Superior temporal gyrus (tissue), 1 donor: Measurements from ENCODE around the gene PUM2.

Experiments used
- DNase-seq: peaks from one replicate; pipeline ENCODE4 v3.0.0-alpha.2; 2016; ENCODE audit errors: extremely low spot score

The PUM2 gene

DNA sequence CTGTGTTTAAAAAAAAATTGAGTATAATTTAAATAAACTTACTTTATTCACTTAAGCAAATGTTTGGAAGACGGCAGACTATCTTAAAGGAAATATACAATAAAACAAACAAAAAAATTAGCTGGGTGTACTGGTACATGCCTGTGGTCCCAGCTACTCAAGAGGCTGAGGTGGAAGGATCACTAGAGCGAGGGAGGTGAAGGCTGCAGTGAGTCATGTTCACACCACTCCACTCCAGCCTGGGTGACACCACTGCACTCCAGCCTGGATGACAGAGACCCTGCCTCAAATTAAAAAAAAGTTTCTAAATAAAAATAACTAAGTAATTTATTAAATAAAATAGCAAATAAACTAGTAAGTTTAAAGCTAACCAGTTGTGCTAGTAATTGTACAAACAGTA, 7.5 kb downstream of the PUM2 start:
- DNase-seq = no peak

DNA sequence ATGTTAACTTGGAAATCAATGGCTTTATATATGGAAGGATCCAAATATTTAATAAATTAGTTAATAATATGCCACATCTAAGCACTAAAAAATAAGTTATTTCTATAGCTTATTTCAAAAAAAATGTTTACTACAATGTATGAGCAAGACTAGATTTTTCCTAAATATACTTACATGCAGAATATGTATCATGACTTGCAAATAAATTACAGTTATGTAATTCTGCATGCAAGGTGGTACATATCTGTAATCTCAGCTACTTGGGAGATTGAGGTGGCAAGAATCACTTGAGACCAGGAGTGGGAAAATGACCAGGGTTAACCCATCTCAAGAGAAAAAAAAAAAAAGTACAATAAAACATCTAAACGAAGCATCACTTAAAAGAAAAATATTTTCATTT, 11.6 kb downstream of the PUM2 start:
- no peak for DNase-seq

DNA sequence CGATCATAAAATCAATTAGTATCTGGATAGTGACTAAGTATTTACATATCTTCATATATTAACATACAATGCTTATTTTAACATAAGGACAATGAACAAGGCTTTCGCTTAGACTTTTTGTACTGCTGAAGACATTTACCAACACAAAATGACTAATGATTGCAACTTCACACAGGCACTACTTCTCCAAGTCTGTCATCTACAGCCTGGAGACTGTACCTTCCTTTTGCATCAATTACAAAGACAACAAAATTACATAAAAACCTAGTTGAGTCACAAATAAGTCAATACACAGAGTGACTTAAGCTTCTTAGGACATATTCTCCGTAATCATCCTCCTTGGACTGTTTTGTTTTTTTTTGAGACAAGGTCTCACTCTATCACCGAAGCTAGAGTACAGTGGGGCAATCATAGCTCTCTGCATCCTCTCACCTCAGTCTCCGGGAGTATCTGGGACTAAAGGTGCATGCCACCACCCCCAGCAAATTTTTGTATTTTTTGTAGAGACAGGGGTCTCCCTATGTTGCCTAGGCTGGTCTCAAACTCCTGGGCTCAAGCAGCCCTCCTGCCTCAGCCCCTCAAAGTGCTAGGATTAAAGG, 15.9 kb downstream of the PUM2 start:
- no peak for DNase-seq

DNA sequence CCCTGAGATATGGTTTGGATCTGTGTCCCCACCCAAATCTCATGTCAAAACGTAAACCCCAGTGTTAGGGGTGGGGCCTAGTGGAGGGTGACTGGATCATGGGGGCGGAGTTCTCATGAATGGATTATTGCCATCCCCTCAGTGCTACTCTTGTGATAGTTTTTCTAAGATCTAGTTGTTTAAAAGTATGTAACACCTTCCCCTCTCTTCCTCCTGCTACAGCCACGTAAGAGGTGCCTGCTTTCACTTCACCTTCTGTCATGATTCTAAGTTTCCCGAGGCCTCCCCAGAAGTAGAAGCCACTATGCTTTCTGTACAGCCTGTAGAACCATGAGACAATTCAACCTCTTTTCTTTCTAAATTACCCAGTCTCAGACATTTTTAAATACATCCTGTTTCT, 16.9 kb downstream of the PUM2 start:
- DNase-seq = no peak

DNA sequence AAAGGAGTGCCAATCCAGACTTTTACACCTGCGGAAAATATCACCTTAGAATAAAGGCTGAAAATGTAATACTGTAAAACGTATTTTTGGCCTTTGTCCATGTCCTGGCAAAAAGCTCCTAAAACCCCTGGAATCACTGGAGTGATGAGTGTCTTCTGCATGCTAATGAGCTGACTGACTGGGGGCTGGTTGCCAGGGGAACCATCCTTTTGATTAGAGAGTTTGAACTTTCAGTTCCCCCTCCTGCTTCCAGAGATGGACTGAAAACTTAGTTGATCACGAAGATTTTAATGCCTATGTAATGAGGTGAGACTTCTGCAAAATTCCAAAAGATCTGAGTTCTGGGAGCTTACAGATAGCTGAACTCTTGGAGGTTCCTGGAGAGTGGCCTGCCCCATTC, 20.5 kb downstream of the PUM2 start:
- DNase-seq = no peak

DNA sequence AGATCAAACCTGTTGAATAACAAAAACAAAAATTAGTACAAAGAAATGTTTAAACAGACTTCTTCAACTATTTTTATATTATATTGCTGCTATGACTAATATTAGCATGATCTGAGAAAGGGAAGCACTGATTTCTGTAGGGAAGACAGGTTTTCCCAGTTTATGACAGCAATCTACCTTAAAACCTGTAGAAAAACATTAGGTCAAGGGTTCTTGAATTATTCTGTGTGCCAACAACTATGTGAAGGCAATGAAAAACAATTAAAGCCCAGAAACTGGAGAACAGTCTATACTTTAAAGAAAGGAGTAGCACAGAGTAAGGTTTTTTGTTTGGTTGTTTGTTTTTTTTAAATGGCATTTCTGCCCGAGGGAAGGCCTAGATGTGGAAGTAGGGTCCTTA, 23.3 kb downstream of the PUM2 start:
- DNase-seq = no peak

DNA sequence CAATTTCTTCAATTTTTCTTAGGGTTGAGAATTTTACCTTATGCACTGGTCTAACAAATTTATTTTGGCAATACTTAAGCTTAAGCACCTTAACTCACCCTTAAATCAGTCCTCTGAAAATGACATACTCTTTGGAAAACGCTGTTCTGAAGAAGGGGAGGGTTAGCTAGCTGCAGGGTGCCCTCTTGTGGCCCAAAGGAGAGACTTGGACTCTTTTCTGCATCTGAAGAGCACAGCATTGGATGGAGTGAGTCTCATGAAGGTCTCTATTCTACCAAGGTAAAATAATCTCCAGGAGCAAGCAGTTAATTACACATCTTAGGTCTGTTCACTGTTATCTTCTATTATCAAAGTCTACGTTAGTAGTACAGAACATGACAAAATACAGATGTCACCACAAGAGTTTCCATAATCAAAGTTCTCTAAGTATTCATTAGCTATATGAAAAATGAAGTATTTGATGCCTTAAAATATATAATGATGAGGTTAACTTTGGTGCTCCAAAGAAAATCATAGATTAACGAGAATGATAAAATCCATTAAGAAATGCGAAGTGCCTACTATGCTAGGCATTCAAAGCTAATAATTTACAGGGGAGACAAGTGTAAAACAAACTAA, 24.4 kb downstream of the PUM2 start:
- DNase-seq = peak; percentile 82

DNA sequence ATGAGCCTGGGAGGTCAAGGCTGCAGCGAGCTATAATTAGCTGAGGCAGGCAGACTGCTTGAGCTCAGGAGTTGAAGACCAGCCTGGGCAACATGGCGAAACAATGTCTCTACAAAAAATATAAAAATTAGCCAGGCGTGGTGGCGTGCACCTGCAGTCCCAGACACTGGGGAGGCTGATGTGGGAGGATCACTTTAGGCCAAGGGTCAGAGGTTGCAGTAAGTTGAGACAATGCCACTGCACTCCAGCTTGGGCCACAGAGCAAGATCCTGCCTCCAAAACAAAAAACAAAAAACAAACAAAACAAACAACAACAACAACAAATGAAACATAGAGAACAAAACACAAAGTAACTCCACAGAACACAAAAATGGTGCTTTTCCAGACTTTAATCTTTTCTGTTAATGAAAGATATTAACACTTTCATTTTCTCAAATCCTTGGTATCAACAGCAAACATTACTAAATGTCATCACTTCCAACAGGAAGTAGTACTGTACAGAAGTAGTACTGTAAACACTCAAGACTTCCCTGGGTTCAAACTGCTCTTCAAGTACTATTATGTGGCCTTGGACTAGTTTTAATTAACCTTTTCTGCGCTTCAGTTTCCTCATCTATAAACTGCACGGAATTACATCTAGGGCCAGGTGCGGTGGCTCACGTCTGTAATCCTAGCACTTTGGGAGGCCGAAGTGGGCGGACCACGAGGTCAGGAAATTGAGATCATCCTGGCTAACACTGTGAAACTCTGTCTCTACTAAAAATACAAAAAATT, 27.9 kb downstream of the PUM2 start:
- DNase-seq = no peak

DNA sequence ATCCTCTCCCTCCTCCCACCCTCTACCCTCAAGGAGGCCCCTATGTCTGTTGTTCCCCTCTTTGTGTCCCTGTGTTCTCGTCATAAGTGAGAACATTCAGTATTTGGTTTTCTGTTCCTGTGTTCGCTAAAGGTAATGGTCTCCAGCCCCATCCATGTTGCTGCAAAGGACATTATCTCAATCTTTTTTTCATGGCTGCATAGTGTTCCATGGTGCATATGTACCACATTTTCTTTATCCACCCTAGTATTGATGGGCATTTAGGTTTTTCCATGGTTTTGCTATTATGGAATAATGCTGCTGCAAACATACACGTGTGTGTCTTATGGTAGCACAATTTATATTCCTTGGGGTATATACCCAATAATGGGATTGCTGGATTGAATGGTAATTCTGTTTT, 33.0 kb downstream of the PUM2 start:
- no peak for DNase-seq

DNA sequence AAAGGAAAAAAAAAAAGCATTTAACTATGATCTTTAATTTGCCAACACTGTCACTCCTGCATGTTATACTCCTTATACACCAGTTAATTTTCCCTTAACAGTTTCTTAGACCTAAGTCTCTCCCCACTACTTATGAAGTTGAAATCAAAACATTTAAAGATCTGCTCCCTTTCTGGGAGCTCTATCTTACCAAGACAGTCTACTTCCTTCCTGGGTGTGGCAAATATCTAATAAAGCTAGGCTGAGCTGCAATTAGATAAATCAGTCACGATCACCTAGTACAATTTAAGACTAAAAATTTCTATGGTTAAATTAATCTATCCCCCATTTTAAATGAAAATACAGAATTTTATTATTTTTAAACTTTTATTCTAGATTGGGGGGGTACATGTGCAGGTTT, 33.4 kb downstream of the PUM2 start:
- DNase-seq = no peak

DNA sequence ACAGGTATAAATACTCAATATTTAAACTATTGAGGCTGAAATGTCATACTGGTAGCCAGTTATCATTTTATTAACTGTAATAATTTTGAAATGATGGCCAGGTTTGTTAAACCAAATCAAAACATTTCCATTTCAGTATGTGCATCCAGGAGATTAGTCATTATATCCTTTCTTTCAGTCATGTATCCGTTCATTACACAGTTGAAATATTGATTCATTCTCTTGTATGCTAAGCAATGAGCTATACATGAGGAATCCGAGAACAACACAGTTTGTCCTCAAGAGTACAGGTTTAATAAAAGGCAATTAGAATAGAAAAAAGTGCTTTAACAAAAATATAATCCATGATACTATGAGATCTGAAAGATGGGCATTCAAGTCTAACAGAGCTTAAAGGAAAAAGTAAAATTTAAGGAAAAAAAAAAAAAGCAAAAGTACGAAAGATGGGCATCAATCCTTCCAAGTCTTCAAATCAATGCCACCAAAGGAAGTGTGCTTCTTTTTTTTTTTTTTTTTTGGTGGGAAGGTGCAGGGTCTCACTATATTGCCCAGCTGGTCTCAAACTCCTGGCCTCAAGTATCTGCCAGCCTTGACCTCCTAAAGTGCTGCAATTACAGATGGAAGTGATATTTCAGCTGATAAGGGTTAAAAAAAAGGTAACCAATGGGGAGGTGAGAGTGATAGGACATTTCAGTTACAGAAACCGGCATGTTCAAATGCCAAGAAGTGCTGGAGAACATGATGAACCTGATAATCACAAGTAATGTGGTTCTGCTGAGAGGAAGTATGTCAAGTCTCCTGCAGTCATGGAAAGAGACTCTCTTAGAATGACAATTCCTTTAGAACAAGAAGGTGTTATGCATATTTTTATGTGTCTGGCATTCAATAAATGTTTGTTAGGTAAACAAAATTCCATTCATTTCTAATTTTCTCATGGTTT, 35.8 kb downstream of the PUM2 start:
- DNase-seq = no peak

DNA sequence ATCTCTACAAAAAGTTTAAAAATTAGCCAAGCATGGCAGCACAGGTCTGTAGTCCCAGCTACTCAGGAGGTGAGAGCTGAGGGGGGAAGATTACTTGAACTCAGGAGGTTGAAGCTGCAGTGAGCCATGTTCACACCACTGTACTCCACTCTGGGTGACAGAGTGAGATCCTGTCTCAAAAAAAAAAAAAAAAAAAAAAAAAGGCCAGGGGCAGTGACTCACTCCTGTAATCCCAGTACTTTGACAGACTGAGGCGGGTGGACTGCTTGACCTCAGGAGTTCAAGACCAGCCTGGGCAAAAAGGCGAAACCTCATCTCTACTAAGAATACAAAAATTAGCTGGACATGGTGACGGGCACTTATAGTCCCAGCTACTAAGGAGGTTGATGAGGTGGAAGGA, 37.0 kb downstream of the PUM2 start:
- DNase-seq = no peak

DNA sequence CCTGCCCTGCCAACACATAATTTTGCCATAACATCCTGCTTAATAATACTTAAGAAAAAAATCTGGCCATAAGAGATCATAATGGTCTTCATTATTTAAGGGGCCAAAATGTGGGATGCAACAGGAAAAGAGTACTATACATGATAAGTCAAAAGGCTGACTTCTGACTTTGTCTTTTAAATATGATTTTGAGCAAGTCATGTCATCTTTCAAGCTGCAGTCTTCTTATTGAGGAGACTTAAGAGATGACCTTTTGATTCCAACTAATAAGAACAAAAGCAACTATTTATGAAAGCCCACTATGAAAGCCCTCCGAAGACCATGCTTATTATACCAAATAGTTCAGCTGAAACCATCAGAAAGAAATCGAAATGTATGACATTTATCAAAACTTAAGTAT, 41.6 kb downstream of the PUM2 start:
- no peak for DNase-seq

DNA sequence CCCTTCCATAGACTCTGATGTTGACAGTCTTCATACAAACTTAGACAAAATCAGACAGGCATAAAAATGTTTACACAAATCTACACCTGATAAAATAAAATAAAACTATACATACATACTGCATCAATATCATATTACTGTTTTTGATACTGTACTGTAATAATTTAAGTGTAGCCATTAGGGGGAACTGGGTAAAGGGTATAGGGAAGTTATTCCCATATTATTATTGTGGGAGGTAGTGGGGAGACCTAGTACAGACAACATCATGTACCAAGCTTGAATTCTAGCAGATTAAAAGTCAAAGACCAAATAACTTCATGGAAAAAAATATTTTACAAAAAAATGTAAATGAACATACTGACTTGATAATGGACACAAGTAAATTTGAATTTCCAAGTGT, 43.3 kb downstream of the PUM2 start:
- DNase-seq = no peak

DNA sequence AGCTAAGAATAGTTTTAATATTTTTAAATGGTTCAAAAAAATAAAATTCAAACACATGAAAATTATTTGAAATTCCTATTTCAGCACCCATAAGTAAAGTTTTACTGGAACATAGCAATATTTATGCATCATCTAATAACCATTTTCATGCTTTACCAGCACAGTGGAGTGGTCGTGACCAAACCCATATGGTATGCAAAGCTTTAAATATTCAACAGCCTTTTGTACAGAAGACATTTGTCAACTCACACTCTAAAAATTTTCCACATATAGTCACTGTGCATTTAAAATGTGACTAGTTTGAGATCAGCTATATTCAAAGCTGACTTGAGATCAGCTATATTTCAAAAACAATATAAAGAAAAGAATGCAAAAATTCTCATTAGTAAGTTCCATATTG, 46.2 kb downstream of the PUM2 start:
- DNase-seq = no peak

DNA sequence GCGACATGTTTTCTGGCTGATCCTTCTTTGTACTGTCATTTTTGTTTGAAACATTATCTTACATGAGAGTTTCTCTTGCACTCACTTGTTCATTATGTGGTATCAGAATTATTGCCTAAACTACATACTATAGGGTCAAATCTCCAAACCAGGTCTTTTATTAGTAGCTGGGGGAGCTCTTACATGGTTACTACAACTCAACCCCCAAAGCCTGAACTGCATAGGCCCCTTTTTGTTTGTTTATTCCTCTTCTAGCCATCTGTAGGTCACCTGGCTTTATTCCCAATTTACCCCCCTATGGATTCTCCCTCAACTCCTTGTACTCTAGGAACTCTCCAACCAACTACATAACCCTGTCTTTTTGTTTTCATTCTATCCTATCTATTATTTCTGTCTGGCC, 46.7 kb downstream of the PUM2 start:
- no peak for DNase-seq

DNA sequence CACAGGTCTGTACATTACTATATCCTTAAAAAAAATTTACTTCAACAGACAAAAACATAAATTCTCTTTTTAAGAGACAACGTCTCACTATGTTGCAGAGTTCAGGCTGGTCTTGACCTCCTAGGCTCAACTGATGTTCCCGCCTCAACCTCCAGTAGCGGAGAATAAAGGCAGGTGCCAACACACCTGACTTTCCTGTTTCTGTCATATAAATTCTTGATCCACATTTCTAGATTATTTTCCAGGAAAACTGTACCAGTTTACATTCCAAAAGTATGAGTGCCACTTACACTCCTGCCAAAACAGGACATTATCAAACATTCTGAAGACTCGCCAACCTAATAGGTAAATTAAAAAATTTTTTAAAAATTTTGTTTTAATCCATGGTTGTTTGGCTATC, 48.6 kb downstream of the PUM2 start:
- DNase-seq = no peak

DNA sequence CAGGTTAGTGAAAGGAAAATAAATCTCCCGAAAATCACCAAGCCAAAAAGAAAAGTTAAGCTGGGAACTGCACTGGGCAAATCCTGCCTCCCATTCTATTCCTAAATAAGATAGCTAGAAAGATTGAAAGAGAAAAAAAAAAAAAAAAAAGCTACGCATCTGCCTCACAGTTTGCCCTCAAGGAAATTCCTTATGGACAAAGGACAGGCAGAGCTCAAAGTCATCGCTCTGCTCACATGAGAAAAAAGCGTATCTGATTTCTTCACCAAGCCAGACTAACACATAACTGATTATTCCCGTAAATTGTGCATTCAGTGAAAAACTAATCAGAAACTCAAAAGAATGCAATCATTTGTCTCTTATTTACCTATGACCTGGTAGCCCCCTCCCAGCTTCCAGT, 50.0 kb downstream of the PUM2 start:
- no peak for DNase-seq

DNA sequence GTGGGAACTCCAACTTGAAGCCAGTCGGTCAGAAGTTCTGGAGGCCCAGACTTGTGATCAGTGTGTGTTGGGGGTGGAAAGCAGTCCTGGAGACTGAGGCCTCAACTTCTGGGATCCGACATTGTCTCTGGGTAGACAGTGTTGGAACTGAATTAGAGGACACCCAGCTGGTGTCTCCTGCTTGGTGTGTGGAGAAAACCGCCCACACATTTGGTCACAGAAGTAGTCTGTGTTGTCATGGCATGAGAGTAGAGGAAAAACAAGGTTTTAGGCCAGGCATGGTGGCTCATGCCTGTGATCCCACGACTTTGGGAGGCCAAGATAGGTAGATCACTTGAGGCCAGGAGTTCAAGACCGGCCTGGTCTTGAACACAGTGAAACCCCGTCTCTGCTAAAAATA, 51.5 kb downstream of the PUM2 start:
- DNase-seq = no peak

DNA sequence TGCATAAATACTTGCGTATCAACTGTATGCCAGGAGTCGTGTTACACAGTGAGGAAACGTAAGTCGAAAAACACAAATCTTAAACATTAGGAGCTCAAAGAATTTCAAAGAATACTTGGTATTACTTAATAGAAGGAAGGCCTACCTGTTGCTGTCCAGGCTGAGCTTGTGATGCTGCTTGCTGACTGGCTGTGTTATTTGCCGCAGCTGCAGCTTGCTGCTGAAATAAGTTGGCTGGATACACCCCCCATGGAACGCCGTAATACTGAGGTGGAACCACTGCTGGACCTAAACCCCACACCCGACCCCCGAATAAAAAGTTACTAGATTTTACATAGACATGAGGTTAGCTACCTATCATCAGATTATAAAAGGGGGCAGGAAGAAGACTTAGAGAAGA, 56.4 kb downstream of the PUM2 start:
- DNase-seq = no peak

DNA sequence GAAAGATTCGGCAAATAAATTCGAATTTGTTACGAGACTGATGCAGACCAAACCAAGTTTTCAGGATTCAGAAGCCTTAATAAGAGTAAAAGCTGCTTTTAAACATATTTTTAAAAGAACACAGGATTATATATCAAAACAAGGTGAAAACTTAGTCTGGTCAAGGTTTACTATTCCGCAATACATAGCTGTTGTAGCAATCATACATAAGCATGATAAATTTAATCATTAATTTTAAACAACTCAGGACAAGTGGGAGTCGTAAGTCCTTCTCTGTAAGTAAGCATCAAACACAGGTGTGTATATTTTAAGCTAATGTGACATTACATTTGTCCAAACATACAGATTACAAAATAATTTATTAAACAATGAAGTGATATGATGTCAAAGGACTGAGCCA, 57.7 kb downstream of the PUM2 start:
- no peak for DNase-seq

DNA sequence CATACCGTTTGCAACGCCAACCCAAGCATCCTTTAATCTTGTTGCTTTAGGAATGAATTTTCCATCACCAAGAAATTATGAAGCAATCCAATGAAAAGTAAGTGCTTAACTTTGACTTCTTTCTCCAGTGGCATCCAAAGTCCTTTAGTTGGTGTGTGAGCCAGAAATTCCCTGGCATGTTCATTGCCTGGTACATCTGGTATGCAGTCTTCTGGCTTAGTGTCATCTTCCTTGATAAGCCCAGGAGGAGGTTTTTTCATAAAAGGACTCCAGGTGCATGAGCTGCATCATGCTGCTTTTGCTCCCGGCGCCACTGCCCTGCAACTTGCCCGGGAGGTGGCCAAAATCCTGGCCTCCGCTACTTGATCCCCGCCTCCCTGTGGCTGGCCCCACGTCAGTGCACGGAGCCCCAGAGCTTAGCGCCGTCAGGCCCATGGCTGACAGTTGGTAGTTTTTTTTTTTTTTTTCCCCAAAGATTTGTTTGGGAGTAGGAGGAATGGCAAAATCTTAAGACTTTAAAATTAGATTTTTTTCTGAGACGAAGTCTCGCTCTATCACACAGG, 58.7 kb downstream of the PUM2 start:
- no peak for DNase-seq
